DND-41 (cell line): ENCODE measurements around the gene PRKAR2B.

Experiments
- EZH2 ChIP-seq: IDR thresholded peaks from 3 replicates; pipeline ENCODE4 v1.6.1; 2012; ENCODE audit warnings: borderline replicate concordance, low read depth, mild to moderate bottlenecking, moderate library complexity, low read length, inconsistent platforms; ENCODE audit not compliant: severe bottlenecking
- TF ChIP-seq, protein P1 (sequence below): IDR thresholded peaks from 2 replicates; pipeline ENCODE4 v1.5.1; 2012; ENCODE audit warnings: borderline replicate concordance, low read length, moderate library complexity, mild to moderate bottlenecking; ENCODE audit not compliant: poor library complexity, severe bottlenecking; ENCODE audit errors: extremely low read depth

DNA sequence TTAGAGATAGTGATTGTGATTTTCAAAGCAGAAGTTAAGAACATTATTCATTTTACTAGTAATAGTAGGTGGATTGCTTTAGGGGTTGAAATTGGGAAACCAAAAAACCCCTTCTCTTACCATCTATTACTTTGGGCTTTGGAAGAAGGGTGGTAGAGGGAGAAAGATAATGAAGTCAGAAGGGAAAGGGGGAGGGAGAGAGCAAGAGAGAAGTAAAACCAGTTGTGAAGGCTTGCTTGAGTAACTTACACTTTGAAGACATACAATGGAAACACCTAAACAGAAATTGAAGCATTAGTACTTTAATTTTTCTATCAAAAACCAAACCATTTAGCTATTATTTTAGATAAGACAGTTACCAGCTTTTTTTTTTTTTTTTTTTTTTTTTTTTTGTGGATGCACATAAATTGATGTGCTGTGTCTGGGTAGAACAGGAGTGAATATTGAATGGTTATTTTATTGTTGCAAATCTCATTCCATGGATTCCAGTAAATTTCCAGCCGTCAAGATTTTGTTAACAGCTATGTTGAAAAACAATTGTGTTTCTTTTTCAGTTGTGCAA, 5.5 kb downstream of the PRKAR2B start:
- no peak for TF ChIP-seq EZH2
- TF ChIP-seq, protein P1, sequence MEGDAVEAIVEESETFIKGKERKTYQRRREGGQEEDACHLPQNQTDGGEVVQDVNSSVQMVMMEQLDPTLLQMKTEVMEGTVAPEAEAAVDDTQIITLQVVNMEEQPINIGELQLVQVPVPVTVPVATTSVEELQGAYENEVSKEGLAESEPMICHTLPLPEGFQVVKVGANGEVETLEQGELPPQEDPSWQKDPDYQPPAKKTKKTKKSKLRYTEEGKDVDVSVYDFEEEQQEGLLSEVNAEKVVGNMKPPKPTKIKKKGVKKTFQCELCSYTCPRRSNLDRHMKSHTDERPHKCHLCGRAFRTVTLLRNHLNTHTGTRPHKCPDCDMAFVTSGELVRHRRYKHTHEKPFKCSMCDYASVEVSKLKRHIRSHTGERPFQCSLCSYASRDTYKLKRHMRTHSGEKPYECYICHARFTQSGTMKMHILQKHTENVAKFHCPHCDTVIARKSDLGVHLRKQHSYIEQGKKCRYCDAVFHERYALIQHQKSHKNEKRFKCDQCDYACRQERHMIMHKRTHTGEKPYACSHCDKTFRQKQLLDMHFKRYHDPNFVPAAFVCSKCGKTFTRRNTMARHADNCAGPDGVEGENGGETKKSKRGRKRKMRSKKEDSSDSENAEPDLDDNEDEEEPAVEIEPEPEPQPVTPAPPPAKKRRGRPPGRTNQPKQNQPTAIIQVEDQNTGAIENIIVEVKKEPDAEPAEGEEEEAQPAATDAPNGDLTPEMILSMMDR, result no peak
